GM12875 (cell line): ENCODE results near the gene PDILT.

Source experiments
- H3K4me3 ChIP-seq: one replicate; pipeline ENCODE4 v1.5.1; 2011; ENCODE audit warnings: low read depth, low read length, control low read depth
- TF ChIP-seq, protein P1 (sequence below): IDR thresholded peaks from 2 replicates; pipeline ENCODE4 v1.5.1; 2011; ENCODE audit warnings: low read depth, mild to moderate bottlenecking, control low read depth, inconsistent platforms, low read length, moderate library complexity, borderline replicate concordance; ENCODE audit not compliant: insufficient read depth

The PDILT gene

DNA sequence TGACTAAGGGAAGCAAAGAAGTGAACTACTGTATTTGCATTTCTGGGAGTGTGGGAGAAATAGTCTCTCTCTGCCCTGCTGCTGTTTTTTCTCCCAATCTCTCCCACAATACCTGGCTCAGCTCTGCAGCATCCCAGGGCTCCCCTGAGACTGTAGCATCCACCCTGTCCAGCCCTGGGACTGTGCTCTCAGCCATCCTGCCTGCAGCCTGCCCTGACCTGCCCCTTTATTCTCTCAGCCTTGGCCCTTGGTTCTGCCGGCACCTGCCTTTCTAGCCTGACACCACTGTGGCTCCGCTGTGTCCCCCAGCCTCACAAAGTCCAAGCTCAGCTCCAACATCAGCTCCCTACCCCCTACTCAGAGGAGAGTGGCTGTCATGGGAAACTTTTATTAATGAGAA is 1.9 kb downstream of the PDILT start:
- no peak overlapping the region for H3K4me3 ChIP-seq
- TF ChIP-seq, protein P1, sequence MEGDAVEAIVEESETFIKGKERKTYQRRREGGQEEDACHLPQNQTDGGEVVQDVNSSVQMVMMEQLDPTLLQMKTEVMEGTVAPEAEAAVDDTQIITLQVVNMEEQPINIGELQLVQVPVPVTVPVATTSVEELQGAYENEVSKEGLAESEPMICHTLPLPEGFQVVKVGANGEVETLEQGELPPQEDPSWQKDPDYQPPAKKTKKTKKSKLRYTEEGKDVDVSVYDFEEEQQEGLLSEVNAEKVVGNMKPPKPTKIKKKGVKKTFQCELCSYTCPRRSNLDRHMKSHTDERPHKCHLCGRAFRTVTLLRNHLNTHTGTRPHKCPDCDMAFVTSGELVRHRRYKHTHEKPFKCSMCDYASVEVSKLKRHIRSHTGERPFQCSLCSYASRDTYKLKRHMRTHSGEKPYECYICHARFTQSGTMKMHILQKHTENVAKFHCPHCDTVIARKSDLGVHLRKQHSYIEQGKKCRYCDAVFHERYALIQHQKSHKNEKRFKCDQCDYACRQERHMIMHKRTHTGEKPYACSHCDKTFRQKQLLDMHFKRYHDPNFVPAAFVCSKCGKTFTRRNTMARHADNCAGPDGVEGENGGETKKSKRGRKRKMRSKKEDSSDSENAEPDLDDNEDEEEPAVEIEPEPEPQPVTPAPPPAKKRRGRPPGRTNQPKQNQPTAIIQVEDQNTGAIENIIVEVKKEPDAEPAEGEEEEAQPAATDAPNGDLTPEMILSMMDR = no peak

DNA sequence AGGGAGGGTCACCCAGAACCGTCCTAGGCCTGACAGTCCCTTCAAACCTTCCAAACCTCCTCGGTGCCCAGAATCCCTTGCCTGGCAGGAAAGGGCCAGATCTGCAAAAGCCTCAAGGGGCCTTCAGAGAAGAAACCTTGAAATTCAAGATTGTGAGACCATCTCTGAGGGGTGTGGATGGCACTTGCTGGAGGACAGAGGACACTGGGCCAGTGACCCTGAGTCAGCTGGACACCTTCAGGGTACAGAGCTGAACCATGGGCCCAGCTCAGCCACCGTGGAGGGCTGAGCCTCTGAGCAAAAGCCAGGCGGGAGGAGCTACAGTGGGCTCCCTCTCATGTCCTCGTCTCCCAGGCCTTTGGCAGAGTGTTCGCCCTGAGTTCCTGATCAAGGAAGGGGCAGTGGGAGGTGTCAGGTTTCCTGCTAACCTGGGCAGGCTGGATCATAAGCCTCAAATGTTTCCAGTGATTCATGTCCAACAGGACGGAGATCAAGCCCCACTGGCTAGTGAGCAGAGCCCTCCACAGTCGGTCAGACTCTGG is 3.0 kb downstream of the PDILT start:
- TF ChIP-seq, protein P1 = no peak
- no peak overlapping the region for H3K4me3 ChIP-seq

GRCh38 chr16:20401066-20401465 is 3.5 kb downstream of the PDILT start:
- TF ChIP-seq, protein P1 = no peak
- H3K4me3 ChIP-seq = no peak overlapping the region

GRCh38 chr16:20399185-20399584 is 5.4 kb downstream of the PDILT start:
- TF ChIP-seq, protein P1 = no peak
- H3K4me3 ChIP-seq = no peak overlapping the region

DNA sequence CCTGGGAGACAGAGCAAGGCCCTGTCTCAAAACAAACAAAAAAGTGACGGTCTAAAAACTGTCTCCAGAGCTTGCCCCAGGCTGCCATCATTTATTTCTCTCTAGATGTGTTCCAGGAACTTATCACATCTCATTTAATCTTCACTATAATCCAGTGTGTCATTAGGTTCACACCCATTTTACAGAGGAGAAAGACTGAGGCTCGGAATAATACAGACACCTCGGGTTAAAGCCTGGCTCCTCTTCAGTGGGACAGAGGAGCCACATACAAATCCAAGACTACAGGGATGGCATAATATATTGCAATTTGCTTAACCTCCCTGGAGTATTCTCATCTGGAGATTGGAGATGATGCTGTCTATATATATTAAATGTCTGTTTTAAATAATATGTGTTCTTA is 5.9 kb downstream of the PDILT start:
- no peak overlapping the region for H3K4me3 ChIP-seq
- TF ChIP-seq, protein P1 = no peak

DNA sequence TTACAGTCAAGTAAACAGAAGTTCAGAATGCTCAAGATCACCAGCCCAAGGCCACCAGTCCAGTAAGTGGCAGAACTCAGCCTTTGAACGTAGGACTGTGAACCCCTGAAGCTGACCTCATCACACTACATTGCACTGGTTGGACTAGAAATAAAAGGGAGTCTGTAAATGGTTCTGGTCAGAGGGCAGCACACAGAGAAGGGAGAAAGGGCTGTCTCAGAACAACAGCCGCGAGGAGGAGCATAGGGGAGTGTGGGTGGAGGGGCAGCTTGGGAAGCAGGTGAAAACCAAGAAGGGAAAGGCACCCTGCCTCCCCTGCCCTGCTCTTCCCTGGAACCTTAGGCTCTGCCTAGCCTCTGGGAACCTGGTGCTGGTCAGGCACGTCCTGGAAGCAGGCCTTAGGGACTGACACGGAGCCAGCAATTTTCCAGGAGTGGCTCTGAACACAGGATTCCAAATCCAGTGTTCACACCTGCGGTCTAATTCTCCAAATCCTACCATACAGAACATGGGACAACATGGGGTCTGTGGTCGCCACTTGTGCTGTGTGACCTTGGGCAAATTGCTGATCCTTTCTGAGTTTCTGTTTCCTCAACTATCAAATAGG is 7.0 kb downstream of the PDILT start:
- H3K4me3 ChIP-seq = no peak overlapping the region
- TF ChIP-seq, protein P1 = no peak

DNA sequence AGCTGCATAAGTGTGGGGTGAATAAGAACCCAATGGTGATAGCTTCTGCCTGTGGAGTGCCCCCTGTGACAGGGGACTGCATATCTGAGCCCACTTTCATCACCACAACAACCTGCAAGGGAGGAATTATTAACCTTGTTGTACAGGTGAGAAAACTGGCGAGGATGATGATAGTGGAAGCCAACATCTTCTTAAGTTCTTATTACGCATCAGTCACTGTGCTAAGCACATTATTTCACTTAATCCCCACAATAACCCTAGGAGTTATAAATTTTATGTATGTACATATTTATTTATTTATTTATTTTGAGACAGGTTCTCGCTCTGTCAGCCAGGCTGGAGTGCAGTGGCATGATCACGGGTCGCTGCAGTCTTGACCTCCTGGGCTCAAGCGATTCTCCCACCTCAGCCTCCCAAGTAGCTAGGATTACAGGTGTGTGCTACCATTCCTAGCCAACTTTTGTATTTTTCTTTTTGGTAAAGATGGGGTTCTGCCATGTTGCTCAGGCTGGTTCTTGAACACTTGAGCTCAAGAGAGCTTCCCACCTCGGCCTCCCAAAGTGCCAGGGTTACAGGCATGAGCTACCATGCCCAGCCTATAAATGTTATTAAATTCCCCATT is 7.6 kb downstream of the PDILT start:
- no peak overlapping the region for H3K4me3 ChIP-seq
- TF ChIP-seq, protein P1 = no peak
